GM18505 (cell line): ENCODE measurements around the gene SCMH1.
"Not testable (repeated sequence)": the region's sequence is repeated elsewhere in the genome, so short reads cannot be mapped to it uniquely, and the experiment has no call there.

Experiments used
- ATAC-seq: cut with Tn5 transposase; IDR thresholded peaks from one replicate; pipeline ENCODE4 v1.9.1; 2021; ENCODE audit not compliant: unreplicated experiment
- POLR2A ChIP-seq: IDR thresholded peaks from 4 replicates; pipeline ENCODE4 v1.6.1; 2011; ENCODE audit warnings: borderline replicate concordance; ENCODE audit not compliant: insufficient read depth, insufficient read length; ENCODE audit errors: extremely low read depth

Gene SCMH1

DNA sequence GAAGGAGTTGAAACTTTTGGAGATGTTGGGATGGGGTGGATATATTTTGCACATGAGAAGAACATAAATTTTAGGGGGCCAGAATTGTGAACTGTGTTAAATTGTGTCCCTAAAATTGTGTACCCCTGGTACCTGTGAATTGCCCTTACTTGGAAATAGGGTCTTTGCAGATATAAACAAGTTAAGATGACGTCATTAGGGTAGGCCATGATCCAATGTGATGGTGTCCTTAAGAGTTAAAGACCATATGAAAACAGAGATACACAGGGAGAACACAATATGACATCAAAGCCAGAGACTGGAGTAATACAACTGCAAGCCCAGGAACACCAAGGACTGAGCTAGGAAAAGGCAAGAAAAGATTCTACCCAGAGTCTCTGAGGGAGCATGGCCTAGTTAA lies 24.0 kb downstream of the SCMH1 start:
- no peak for TF ChIP-seq POLR2A
- ATAC-seq = no peak

DNA sequence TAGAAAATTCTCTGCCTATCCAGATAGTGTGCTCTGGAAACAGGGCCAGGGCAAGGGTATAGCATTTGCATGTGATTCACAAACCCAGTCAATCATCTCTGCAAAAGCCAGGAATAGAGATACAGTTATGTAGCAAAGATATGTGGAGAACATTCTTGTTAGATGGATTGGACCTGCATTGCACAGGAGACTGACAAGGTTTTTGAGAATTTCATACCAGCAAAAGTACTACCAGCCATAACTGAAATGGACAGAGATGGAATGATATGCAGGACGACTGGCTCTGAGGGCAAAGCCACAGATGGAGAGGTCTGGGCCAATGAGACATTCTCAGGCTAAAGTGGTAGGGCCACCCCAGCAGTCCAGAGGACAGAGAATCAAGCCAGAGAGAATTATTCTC lies 24.7 kb downstream of the SCMH1 start:
- ATAC-seq = no peak
- no peak for TF ChIP-seq POLR2A

DNA sequence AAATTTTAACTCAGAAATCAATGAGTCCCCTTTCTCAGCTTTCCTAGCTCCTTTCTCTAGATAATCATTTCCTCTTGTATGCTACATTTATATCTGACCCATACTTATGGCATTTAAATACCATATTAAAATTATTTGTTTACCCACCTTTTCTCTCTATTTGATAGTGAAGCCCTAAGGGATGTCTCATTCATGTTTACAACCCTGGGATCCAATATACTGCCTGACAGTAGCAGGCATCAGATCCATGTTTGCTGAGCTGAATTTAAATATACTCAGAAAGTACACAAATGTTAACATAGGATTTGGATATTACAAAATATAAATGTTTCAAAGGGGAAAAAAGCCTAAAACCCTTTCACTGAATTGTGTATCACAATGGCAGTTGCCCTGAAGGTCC lies 26.5 kb downstream of the SCMH1 start:
- TF ChIP-seq POLR2A = no peak
- no peak for ATAC-seq

DNA sequence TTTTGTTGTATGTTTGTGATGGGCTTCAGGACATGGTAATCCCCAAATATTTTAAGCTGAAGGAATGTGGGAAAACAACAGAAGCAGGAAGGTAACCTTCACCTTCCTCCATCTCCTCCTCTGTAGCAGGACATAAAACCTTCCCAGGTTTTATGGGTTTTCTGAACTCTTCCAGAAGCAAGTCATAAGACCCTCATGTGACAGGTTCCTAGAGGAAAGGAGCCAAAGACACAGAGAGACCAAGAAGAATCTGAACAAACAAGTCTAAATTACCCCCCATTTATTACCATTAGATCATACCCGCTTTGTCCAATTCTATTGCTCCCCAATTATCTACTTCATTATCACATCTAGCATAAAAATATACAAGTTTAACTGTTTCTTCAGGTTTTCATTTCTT lies 28.8 kb downstream of the SCMH1 start:
- ATAC-seq = no peak
- TF ChIP-seq POLR2A = no peak

DNA sequence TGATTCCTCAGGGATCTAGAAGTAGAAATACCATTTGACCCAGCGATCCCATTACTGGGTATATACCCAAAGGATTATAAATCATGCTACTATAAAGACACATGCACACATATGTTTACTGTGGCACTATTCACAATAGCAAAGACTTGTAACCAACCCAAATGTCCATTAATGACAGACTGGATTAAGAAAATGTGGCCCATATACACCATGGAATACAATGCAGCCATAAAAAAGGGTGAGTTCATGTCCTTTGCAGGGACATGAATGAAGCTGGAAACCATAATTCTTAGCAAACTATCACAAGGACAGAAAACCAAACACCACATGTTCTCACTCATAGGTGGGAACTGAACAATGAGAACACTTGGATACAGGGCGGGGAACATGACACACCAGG lies 30.5 kb downstream of the SCMH1 start:
- not testable (repeated sequence) for ATAC-seq

DNA sequence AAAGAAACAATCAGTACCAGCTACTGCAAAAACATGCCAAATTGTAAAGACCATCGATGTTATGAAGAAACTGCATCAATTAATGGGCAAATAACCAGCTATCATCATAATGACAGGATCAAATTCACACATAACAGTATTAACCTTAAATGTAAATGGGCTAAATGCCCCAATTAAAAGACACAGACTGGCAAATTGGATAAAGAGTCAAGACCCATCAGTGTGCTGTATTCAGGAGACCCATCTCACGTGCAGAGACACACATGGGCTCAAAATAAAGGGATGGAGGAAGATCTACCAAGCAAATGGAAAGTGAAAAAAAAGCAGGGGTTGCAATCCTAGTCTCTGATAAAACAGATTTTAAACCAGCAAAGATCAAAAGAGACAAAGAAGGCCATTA lies 35.1 kb downstream of the SCMH1 start:
- ATAC-seq = not testable (repeated sequence)

DNA sequence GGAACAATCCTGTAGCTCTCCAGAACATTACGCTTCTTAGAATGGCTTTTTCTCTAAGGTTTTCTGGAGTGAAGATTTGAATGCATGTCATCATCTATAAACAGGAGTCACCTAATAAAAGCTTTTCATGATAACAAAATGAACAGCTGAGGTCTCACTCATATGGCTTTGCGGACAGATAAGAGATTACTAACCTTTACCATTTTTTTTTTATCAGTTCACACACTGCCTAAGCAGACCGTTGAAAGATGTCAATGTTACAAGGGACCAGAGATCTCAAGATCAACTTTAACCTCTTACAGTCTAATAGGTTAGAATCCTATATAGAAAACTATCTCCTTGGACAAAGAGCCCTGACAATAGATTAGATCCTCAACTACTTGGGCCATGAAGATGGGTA lies 41.4 kb downstream of the SCMH1 start:
- ATAC-seq = no peak
- TF ChIP-seq POLR2A = no peak

DNA sequence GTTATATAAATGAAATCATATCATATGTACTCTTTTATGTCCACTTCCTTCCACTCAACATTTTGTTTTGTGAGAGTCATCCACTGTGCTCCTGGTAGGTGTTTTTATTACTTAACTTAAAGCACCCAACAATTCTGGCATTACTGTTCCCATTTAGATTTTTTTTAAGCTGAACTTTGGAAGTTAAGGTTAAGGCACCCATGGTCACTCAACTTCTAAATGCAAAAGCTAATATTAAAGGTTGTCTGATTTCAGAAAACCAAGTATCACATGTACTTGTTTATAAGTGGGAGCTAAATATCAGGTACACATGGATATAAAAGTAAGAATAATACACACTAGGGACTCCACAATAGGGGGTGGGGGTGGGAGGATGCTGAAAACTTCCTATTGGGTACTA lies 42.7 kb downstream of the SCMH1 start:
- no peak for TF ChIP-seq POLR2A
- no peak for ATAC-seq

DNA sequence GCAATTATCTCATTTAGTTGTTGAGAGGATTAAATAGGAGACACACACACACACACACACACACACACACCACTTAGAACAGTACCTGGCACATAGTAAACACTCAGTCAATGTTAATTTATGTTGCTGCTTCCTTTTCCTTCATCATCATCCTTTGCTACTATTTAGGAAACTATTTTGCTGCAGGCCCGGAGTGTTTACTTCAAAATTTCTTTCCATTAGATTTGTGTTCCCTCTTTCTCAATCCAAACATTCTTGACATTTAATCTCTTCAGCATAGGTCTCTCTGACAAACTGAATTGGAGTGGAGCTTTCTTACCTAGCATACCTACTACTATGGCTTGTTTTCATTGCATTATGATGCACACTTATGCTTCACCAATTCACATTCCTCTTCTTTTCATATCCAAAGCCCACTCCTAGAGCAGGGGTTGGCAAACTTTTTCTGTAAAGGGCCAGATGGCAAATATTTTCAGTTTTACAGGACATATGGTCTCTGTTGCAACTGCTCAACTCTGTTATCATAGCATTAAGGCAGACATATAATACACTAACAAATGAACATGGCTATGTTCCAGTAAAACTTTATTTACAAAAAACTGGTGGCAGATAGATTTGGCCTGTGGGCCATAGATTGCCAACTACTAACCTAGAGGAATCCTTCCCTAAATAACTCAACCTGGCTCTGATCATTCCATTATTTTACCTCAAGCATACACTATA lies 49.5 kb downstream of the SCMH1 start:
- TF ChIP-seq POLR2A = no peak
- ATAC-seq = no peak

DNA sequence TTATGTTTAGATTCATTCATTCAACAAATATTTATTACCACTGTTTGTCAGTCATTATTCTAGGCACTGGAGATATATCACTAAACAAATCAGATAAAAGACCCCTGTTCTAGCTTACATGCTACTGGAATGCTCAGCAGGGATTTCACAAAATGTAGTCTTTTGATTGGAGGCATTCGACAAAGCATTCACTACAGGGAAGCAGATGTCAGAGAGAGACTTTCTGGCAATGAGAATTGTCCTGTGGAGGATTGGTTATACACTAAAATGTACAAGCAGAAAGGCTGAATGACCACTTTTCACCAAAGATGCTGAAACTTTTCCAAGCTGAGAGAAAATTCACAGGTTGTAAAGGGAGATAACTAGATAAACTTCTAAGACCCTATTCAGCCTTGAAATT lies 57.7 kb downstream of the SCMH1 start:
- no peak for ATAC-seq
- TF ChIP-seq POLR2A = no peak

DNA sequence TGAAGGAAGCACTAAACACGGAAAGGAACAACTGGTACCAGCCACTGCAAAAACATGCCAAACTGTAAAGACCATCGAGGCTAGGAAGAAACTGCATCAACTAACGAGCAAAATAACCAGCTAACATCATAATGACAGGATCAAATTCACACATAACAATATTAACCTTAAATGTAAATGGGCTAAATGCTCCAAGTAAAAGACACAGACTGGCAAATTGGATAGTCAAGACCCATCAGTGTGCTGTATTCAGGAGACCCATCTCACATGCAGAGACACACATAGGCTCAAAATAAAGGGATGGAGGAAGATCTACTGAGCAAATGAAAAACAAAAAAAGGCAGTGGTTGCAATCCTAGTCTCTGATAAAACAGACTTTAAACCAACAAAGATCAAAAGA lies 63.9 kb downstream of the SCMH1 start:
- not testable (repeated sequence) for ATAC-seq

DNA sequence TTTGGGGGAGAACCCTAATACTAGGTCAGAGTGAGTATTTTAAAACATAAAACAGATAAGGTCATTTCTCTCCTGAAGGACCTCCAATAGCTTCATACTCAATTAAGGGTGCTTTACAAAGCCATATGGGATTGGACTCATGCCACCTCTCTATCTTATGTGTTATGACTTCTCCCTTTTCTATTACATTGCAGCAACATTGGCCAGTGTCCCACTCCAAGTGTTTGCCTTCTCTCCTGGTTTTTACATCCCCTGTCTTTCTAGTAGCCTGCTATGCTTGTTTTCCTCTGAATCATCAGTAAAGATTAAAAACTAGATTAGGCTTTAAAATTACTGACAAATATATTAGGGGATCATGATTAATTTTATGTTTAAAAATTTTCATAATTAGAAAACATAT lies 66.6 kb downstream of the SCMH1 start:
- TF ChIP-seq POLR2A = no peak
- no peak for ATAC-seq

DNA sequence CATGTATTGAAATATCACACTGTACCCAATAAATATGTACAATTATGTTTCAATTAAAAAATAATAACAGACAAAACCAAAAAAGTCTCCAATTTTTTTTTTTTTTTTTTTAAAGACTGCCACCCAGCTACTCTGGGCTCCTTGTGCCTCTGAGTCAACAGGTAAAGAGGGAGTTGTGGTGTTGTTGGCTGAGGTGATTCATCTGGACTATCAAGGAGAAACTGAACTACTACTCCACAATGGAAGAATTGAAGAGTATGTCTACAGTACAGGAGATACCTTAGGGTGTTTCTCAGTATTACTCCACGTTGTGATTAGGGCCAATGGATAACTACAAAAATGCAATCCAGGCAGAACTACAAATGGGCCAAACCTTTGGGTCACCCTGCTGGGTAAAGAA lies 67.9 kb downstream of the SCMH1 start:
- no peak for ATAC-seq
- TF ChIP-seq POLR2A = no peak

DNA sequence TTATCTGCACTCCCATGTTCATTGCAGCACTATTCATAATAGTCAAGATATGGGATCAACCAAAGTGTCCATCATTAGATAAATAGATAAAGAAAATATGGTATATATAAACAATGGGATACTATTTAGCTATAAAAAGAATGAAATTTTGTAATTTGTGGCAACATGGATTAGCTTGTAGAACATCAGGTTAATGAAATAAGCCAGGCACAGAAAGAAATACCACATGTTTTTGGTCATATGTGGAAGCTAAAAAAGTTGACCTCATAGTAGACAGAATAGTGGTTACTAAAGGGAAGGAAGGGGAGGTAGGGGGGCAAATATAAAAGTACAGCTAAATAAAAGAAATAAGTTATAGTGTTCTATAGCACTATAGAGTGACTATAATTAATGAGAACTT lies 68.5 kb downstream of the SCMH1 start:
- no peak for TF ChIP-seq POLR2A
- no peak for ATAC-seq

DNA sequence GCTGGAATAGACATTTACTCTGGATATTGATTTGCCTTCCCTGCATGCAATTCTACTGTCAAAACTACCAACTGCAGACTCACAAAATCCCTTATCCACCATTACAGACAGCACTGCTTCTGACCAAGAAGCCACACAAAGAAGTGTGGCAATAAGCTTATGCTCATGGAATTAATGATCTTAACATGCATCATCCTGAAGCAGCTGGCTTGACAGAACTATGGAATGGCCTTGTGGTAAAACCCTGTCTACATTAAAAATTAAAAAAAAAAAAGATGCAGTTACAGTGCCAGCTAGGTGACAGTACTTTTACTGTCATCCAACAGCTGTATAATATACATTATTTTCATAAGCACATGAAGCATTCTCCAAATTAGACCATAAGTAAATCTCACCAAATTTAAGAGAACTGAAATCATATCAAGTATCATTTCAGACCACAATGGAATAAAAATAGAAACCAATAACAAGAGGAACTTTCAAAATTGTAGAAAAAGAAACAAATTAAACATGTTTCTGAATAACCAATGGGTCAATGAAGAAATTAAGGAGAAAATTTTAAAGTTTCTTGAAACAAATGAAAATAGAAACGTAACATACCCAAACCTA lies 70.7 kb downstream of the SCMH1 start:
- TF ChIP-seq POLR2A = no peak

More for the DNA sequence above, 70.7 kb downstream of the SCMH1 start:
- no peak for ATAC-seq
